Right atrium auricular region (tissue), 2 donors: ENCODE data around the gene TAS2R30. TPM values are rescaled to one million over a fixed set of nuclear protein-coding genes. Genes with fewer than 3 reads are reported as not detected.
A peak's percentile ranks its signal among the peaks of the same experiment; 100 is the strongest.
"Not testable (repeated sequence)": the region's sequence is repeated elsewhere in the genome, so short reads cannot be mapped to it uniquely, and the experiment has no call there.

Experiments used
- DNase-seq: peaks from one replicate; pipeline ENCODE4 v3.0.0-alpha.2; 2019; ENCODE audit warnings: low spot score
- H3K27ac ChIP-seq, 2 donors: fragments of 200-600 bp; sonication (generic); 1 replicate in 1 of 2; 2 replicates in 1 of 2; pipeline ENCODE4 v1.5.1; 2016 to 2019
- H3K27me3 ChIP-seq, 2 donors: fragments of 200-600 bp; sonication (generic); one replicate each; pipeline versions ENCODE4 v1.5.1 to v1.6.0; 2017 to 2019
- H3K36me3 ChIP-seq: fragments of 200-600 bp; sonication (generic); one replicate; pipeline ENCODE4 v1.5.1; 2016
- H3K4me1 ChIP-seq, 2 donors: fragments of 200-600 bp; sonication (generic); one replicate each; pipeline versions ENCODE4 v1.5.1 to v1.6.0; 2017 to 2019
- H3K4me3 ChIP-seq, 2 donors: fragments of 200-600 bp; sonication (generic); 1 replicate in 1 of 2; 2 replicates in 1 of 2; pipeline ENCODE4 v1.5.1; 2017 to 2019; ENCODE audit warnings: mild to moderate bottlenecking in 1 of 2, moderate library complexity in 1 of 2
- H3K9me3 ChIP-seq, 2 donors: fragments of 200-600 bp; sonication (generic); one replicate each; pipeline ENCODE4 v1.5.1; 2019
- total RNA-seq, 2 donors: library from RNA; depleted of rRNA; stranded (reverse); fragments of >200 nt; gene quantifications; one replicate each; pipeline ENCODE4 v1.1.0, GENCODE V29; 2016
- TF ChIP-seq, protein P1 (sequence below), 2 donors: fragments of 200-600 bp; sonication (generic); IDR thresholded peaks; one replicate each; pipeline ENCODE4 v1.5.1; 2019; ENCODE audit warnings: antibody characterized with exemption in 2 of 2

The TAS2R30 gene
- total RNA-seq, 2 donors from 2014 or later: 0.44 to 0.90 TPM

DNA sequence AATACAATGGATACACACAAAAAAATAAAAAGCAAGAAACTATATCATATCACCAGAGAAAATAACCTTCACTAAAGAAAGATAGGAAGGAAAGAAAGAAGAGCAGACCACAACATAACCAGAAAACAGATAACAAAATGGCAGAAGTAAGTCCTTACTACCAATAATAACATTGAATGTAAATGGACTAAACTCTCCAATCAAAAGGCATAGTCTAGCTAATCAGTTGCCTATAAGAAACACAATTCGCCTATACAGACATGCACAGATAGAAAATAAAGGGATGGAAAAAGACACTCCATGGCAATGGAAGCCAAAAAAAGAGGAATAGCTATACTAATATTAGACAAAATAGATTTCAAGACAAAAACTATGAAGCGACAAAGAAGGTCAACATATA lies 8.9 kb upstream of the TAS2R30 start:
- Histone ChIP-seq H3K4me1 (no peaks in the 10 kb centered on the region), H3K4me3 (no peak overlapping the region), H3K27ac (no peak overlapping the region), H3K36me3 (no peaks in the 10 kb centered on the region), H3K9me3 (peaks cover 0 to 14% of the 10 kb centered on the region in 2 donors), H3K27me3 (no peaks in the 10 kb centered on the region)
- no peak for DNase-seq
- TF ChIP-seq, protein P1, sequence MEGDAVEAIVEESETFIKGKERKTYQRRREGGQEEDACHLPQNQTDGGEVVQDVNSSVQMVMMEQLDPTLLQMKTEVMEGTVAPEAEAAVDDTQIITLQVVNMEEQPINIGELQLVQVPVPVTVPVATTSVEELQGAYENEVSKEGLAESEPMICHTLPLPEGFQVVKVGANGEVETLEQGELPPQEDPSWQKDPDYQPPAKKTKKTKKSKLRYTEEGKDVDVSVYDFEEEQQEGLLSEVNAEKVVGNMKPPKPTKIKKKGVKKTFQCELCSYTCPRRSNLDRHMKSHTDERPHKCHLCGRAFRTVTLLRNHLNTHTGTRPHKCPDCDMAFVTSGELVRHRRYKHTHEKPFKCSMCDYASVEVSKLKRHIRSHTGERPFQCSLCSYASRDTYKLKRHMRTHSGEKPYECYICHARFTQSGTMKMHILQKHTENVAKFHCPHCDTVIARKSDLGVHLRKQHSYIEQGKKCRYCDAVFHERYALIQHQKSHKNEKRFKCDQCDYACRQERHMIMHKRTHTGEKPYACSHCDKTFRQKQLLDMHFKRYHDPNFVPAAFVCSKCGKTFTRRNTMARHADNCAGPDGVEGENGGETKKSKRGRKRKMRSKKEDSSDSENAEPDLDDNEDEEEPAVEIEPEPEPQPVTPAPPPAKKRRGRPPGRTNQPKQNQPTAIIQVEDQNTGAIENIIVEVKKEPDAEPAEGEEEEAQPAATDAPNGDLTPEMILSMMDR (IDR thresholded peaks at IDR 0.05): no peak

DNA sequence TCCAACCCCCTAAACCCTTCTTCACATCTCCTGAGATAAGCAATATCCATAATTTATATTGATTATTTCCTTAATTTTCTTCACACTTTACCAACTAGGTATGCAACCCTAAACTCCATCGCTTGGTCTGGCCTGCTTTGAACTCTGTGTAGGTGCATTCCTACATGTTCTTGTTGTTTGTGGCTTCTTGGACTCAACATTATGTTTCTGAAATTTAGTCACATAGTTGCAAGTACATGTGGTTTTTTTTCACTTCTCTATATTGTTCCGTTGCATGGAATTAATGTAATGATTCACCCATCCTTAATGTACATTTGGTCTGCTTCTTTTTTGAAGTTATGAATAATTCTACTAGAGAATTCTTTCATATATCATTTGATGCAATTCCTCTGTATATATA lies 1.6 kb upstream of the TAS2R30 start:
- H3K9me3 ChIP-seq: no peaks in the 10 kb centered on the region
- no peak for DNase-seq
- peaks cover 0 to 11% of the 10 kb centered on the region in 2 donors for H3K4me1 ChIP-seq
- H3K27me3 ChIP-seq: no peaks in the 10 kb centered on the region
- TF ChIP-seq, protein P1 (IDR thresholded peaks at IDR 0.05): no peak
- H3K27ac ChIP-seq: no peak overlapping the region
- H3K36me3 ChIP-seq: no peaks in the 10 kb centered on the region
- no peak overlapping the region for H3K4me3 ChIP-seq

DNA sequence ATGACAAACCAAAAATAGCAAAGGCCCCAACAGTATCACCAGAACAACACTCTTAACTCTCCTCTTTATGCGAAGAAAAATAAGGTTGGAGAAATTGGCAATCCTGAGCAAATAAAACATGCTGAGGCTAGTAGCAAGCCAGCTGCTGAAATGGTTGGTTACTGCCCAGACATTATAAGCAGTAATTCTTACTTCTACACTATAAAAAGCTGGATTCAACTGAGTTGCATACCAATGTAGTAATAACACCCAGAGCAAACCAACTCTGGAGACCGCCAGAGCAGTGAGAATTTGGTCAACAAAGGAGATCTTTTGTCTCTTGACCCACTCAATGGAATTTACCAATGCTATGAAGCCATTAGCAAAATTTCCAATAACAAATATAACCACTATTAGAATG lies 628 bp downstream of the TAS2R30 start:
- no peak overlapping the region for H3K27ac ChIP-seq
- H3K4me3 ChIP-seq: no peak overlapping the region
- DNase-seq: no peak
- no peaks in the 10 kb centered on the region for H3K36me3 ChIP-seq
- H3K4me1 ChIP-seq: peaks cover 0 to 20% of the 10 kb centered on the region in 2 donors
- H3K9me3 ChIP-seq: no peaks in the 10 kb centered on the region
- TF ChIP-seq, protein P1 (IDR thresholded peaks at IDR 0.05): no peak
- no peaks in the 10 kb centered on the region for H3K27me3 ChIP-seq

DNA sequence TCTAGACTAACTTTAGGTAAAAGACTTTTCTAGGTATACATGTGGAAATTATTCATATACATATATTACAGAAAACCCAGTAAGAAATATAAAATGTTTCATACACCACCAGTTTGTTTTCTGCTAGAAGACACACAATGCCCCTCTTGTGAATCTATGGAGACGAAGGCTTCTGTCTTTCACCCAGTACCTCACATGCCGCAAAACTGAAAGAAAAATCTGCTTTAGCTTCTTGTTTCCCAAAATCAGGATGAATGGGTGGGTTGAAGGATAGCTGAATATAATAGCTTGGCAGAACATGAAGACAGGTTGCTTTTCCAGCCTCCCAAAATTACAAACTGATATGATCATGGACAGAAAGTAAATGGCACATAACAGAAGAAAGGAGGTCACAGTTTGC lies 1.3 kb downstream of the TAS2R30 start:
- no peaks in the 10 kb centered on the region for H3K36me3 ChIP-seq
- no peak for DNase-seq
- no peaks in the 10 kb centered on the region for H3K27me3 ChIP-seq
- H3K4me3 ChIP-seq: no peak overlapping the region
- TF ChIP-seq, protein P1 (IDR thresholded peaks at IDR 0.05): no peak
- no peaks in the 10 kb centered on the region for H3K9me3 ChIP-seq
- H3K27ac ChIP-seq: no peak overlapping the region
- peaks cover 0 to 20% of the 10 kb centered on the region in 2 donors for H3K4me1 ChIP-seq

DNA sequence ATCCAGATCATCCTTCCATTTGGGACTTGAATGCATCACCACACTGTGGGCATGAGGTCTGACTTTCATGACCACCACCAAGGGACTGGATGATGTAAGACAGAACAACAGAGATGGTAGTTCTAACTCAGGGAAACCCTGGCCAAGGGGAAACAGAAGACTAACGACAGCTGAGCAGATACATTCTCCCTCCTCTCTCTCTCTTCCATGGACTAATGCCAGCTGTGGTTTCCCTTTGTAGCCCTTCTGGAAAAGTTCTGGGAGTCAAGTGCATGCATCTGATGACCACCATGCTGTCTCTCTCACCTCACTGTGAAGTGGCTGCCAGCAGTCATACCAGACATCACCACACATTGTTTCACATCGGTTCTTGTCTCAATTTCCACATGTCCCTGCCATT lies 3.4 kb downstream of the TAS2R30 start:
- no peak overlapping the region for H3K4me3 ChIP-seq
- H3K36me3 ChIP-seq: no peaks in the 10 kb centered on the region
- TF ChIP-seq, protein P1 (IDR thresholded peaks at IDR 0.05): no peak
- H3K9me3 ChIP-seq: no peaks in the 10 kb centered on the region
- no peak for DNase-seq
- H3K4me1 ChIP-seq: peaks cover 0 to 20% of the 10 kb centered on the region in 2 donors
- H3K27me3 ChIP-seq: no peaks in the 10 kb centered on the region
- H3K27ac ChIP-seq: peak overlapping the region in 1 of 2 donors; percentile 6

DNA sequence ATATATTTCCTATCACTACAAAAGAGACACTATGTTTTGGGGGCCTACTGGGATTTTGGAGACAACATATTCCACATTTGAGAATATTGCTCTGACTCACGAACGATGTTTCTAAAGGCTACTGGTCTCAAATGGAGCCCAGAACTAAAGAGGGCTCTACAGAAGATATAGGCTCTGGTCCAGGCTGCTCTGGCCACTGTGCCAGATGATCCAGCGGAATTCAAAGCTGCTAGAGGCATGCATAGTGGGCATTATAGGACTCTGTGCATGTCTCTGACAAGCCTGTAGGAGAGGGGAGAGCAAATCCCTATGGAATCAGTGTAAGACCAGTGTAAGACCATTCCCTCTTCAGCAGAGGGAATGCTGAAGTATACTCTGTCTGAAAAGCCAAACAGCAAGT lies 4.1 kb downstream of the TAS2R30 start:
- Histone ChIP-seq H3K36me3 (no peaks in the 10 kb centered on the region), H3K27ac (peak overlapping the region in 1 of 2 donors; percentile 6), H3K9me3 (no peaks in the 10 kb centered on the region), H3K4me1 (peaks cover 0 to 20% of the 10 kb centered on the region in 2 donors), H3K27me3 (no peaks in the 10 kb centered on the region), H3K4me3 (no peak overlapping the region)
- TF ChIP-seq, protein P1 (IDR thresholded peaks at IDR 0.05): no peak
- DNase-seq: no peak

DNA sequence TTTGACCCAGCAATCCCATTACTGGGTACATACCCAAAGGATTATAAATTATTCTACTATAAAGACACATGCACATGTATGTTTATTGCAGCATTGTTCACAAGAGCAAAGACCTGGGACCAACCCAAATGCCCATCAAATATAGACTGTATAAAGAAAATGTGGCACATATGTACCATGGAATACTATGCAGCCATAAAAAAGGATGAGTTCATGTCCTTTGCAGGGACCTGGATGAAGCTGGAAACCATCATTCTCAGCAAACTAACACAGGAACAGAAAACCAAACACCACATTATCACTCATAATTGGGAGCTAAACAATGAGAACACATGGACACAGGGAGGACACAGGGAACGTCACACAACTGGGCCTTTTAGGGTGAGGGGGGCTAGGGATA lies 20.3 kb downstream of the TAS2R30 start:
- not testable (repeated sequence) for H3K4me1 ChIP-seq, H3K27ac ChIP-seq, H3K36me3 ChIP-seq, DNase-seq, H3K27me3 ChIP-seq, H3K4me3 ChIP-seq
- peaks cover 0 to 17% of the 10 kb centered on the region in 2 donors for H3K9me3 ChIP-seq

DNA sequence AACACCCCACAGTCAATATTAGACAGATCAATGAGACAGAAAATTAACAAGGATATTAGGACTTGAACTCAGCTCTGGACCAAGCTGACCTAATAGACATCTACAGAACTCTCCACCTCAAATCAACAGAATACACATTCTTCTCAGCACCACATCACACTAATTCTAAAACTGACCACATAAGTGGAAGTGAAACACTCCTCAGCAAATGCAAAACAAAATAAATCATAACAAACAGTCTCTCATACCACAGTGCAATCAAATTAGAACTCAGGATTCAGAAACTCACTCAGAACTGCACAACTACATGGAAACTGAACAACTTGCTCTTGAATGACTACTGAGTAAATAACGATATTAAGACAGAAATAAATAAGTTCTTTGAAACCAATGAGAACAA lies 23.2 kb downstream of the TAS2R30 start:
- not testable (repeated sequence) for H3K4me1 ChIP-seq, H3K27ac ChIP-seq, DNase-seq, H3K27me3 ChIP-seq, H3K36me3 ChIP-seq, H3K4me3 ChIP-seq, H3K9me3 ChIP-seq
